HG02970 (cell line): ENCODE results near the gene PI16.

Experiments used
- ATAC-seq: cut with Tn5 transposase; IDR thresholded peaks from one replicate; pipeline ENCODE4 v1.9.1; 2021; ENCODE audit warnings: mild to moderate bottlenecking, moderate library complexity, moderate number of reproducible peaks; ENCODE audit not compliant: unreplicated experiment, low FRiP score

Gene PI16

GRCh38 chr6:36954262-36954931 lies at the start of gene PI16:
PI16 (plus strand) TSS chr6:36954738; CDS start chr6:36954761, 23 bp downstream.
- no peak for ATAC-seq

- ATAC-seq: no peak
Observed at GRCh38 chr6:36904851-36905393, 49.6 kb upstream of the PI16 start.

- ATAC-seq: no peak
Observed at GRCh38 chr6:36906539-36907325, 47.8 kb upstream of the PI16 start.

GRCh38 chr6:36907781-36908180 lies 46.8 kb upstream of the PI16 start:
- ATAC-seq: no peak

GRCh38 chr6:36908747-36909146 lies 45.8 kb upstream of the PI16 start:
- ATAC-seq: no peak

- no peak for ATAC-seq
Observed at GRCh38 chr6:36912030-36912454, 42.5 kb upstream of the PI16 start.

GRCh38 chr6:36912586-36912985 lies 42.0 kb upstream of the PI16 start:
- no peak for ATAC-seq

- ATAC-seq: no peak
Observed at GRCh38 chr6:36913082-36913481, 41.5 kb upstream of the PI16 start.

GRCh38 chr6:36914227-36914794 lies 40.2 kb upstream of the PI16 start:
- no peak for ATAC-seq

GRCh38 chr6:36915599-36915998 lies 38.9 kb upstream of the PI16 start:
- no peak for ATAC-seq

GRCh38 chr6:36916126-36916525 lies 38.4 kb upstream of the PI16 start:
- no peak for ATAC-seq

- no peak for ATAC-seq
Observed at GRCh38 chr6:36917541-36918193, 36.9 kb upstream of the PI16 start.

GRCh38 chr6:36920049-36920448 lies 34.5 kb upstream of the PI16 start:
- no peak for ATAC-seq

- no peak for ATAC-seq
Observed at GRCh38 chr6:36920546-36920945, 34.0 kb upstream of the PI16 start.

GRCh38 chr6:36924131-36924530 lies 30.4 kb upstream of the PI16 start:
- no peak for ATAC-seq

GRCh38 chr6:36924778-36925374 lies 29.7 kb upstream of the PI16 start:
- ATAC-seq: no peak

GRCh38 chr6:36925809-36926208 lies 28.7 kb upstream of the PI16 start:
- ATAC-seq: no peak

GRCh38 chr6:36926708-36927513 lies 27.6 kb upstream of the PI16 start:
- no peak for ATAC-seq

GRCh38 chr6:36927691-36928546 lies 26.6 kb upstream of the PI16 start:
- ATAC-seq: no peak
